Mammary epithelial cell (primary cell): ENCODE results near the gene DYRK1A.

ENCODE experiments used
- EZH2 ChIP-seq: IDR thresholded peaks from 2 replicates; pipeline ENCODE4 v1.6.1; 2012; ENCODE audit warnings: low read length, inconsistent platforms, borderline replicate concordance
- TF ChIP-seq, protein P1 (sequence below), 2 donors: IDR thresholded peaks in 1 of 2; conservative IDR thresholded peaks in 1 of 2; 2 replicates each; pipeline ENCODE4 v1.5.1; 2011 to 2012; ENCODE audit warnings: inconsistent platforms in 2 of 2, low read length in 2 of 2, mild to moderate bottlenecking in 2 of 2, control low read depth in 1 of 2, low read depth in 1 of 2; ENCODE audit not compliant: insufficient read depth in 1 of 2; ENCODE audit errors: extremely low read depth in 1 of 2

DNA sequence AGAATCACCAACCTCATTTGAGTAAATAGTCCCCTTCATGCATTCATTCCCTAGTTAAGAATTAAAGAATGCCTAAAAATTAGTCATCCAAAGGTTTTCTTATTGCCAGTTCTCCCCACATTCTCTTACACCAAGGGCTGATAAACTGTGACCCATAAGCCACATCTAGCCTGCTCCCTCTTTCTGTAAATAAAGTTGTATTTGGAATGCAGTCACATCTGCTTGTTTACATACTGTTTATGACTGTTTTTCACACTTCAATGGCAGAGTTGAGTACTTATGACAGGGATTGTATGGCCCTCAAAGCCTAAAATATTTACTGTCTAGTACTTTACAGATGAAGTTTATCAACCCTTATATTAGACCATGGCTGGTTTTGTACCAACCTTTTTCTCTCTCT is 16.1 kb upstream of the DYRK1A start:
- TF ChIP-seq, protein P1, sequence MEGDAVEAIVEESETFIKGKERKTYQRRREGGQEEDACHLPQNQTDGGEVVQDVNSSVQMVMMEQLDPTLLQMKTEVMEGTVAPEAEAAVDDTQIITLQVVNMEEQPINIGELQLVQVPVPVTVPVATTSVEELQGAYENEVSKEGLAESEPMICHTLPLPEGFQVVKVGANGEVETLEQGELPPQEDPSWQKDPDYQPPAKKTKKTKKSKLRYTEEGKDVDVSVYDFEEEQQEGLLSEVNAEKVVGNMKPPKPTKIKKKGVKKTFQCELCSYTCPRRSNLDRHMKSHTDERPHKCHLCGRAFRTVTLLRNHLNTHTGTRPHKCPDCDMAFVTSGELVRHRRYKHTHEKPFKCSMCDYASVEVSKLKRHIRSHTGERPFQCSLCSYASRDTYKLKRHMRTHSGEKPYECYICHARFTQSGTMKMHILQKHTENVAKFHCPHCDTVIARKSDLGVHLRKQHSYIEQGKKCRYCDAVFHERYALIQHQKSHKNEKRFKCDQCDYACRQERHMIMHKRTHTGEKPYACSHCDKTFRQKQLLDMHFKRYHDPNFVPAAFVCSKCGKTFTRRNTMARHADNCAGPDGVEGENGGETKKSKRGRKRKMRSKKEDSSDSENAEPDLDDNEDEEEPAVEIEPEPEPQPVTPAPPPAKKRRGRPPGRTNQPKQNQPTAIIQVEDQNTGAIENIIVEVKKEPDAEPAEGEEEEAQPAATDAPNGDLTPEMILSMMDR (conservative IDR thresholded peaks at IDR 0.05 in 1 of 2, IDR thresholded peaks at IDR 0.05 in 1 of 2; ENCODE audit: extremely low read depth in 1 of 2, insufficient read depth in 1 of 2, low read depth in 1 of 2, low read length in 2 of 2), result no peak
- no peak for TF ChIP-seq EZH2
